ENCODE measurements around the gene EIF4E3. TPM values are rescaled to one million over a fixed set of nuclear protein-coding genes. Genes with fewer than 3 reads are reported as not detected.
A peak's percentile ranks its signal among the peaks of the same experiment; 100 is the strongest.

The EIF4E3 gene
- total RNA-seq, 4 donors from 2014 or later, result 36.2 to 51.9 (median 39.4) TPM

DNA sequence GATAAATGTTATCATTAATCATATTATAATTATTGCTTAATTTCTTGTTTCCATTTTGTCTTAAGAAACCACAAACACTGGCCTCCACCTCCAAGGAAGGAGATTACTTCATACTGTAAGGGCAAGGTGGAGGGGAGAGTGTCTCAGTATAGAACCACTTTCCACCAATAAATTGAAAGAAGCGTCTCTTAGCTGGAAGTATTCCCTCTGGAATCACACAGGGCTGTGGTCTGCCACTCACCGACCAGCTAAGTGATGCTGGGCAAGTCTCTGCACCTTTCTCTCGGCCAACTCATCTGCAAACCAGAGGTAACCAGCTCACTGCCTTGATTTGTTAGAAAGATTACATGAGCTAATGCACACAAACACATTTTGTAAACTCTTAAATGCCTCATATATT, 63.1 kb downstream of the EIF4E3 start:
- intact Hi-C loops (cut with DNase I), result no loop called here
- Histone ChIP-seq H3K27ac (replicated peaks in 1 of 4) (no peak overlapping the region), H3K4me1 (peaks cover 16 to 45% (median 39%) of the 10 kb centered on the region in 4 donors), H3K9me3 (no peaks in the 10 kb centered on the region), H3K36me3 (no peaks in the 10 kb centered on the region), H3K4me3 (no peak overlapping the region), H3K27me3 (no peaks in the 10 kb centered on the region)
- TF ChIP-seq EP300 (IDR thresholded peaks at IDR 0.05) (no peak), CTCF (IDR thresholded peaks at IDR 0.05) (no peak), POLR2AphosphoS5 (IDR thresholded peaks at IDR 0.05) (no peak), POLR2A (IDR thresholded peaks at IDR 0.05; ENCODE audit: low read depth) (no peak)
- peak; percentile 55 for DNase-seq (ENCODE audit: extremely low spot score)
- 93% methylated on average over 3 of the region's 3 CpGs for whole genome bisulfite sequencing

DNA sequence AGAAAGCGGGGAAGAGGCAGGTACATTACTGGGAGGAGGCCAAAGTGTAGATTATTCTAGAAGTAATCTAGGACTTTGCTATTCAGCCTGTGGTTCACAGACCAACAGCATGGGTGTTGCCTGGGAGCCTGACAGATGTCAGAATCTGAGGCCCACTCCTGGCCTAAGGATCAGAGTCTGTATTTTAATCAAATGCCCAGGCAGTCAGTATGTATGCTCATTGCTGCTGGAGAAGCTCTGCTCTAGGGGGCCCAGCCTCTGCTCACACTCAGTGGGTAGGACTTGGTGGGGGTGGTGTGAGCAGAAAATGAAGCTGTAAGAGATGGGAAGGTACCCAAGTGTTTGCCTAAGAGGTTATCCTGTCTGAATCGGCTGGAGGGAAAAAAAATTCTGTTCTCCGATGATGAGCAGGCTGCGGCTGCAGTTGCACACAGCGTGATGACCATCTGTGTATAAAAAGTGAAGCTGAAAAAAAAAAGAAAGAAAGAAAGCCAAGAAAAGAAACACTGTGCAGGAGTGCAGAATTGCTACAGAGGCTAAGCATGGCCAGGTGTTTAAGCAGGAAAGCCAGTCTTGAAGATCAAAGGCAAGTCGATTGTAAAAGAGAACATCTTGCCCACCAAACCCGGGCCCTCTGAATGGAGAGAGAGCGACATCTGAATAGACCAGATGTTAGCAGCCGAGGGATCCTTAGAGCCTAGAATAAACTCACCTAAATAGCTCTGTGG, 65.2 kb downstream of the EIF4E3 start:
- H3K36me3 ChIP-seq, result no peaks in the 10 kb centered on the region
- peak; percentile 78 for DNase-seq (ENCODE audit: extremely low spot score)
- peak overlapping the region; percentile 77 to 85 (median 80) for H3K27ac ChIP-seq (replicated peaks in 1 of 4)
- WGBS, result 55% methylated on average over 9 of the region's 9 CpGs
- no peak for TF ChIP-seq POLR2AphosphoS5 (IDR thresholded peaks at IDR 0.05)
- no peak for TF ChIP-seq CTCF (IDR thresholded peaks at IDR 0.05)
- no peak for TF ChIP-seq POLR2A (IDR thresholded peaks at IDR 0.05; ENCODE audit: low read depth)
- TF ChIP-seq EP300 (IDR thresholded peaks at IDR 0.05), result no peak
- no peaks in the 10 kb centered on the region for H3K27me3 ChIP-seq
- H3K4me1 ChIP-seq, result peaks cover 16 to 48% (median 45%) of the 10 kb centered on the region in 4 donors
- H3K9me3 ChIP-seq, result no peaks in the 10 kb centered on the region
- no peak overlapping the region for H3K4me3 ChIP-seq
- intact Hi-C loops (cut with DNase I), result loop anchor here (10.0 kb wide), 1 partner anchor 1125 kb away; no protein-coding TSS in a partner anchor

- Histone ChIP-seq H3K36me3 (no peaks in the 10 kb centered on the region), H3K4me1 (peaks cover 16 to 58% (median 57%) of the 10 kb centered on the region in 4 donors), H3K9me3 (no peaks in the 10 kb centered on the region), H3K27me3 (no peaks in the 10 kb centered on the region), H3K4me3 (no peak overlapping the region), H3K27ac (replicated peaks in 1 of 4) (peak overlapping the region; percentile 77 to 85 (median 80))
- WGBS, result 49% methylated on average over 12 of the region's 12 CpGs
- intact Hi-C loops (cut with DNase I), result loop anchor here (10.0 kb wide), 1 partner anchor 1123 kb away; no protein-coding TSS in a partner anchor
- TF ChIP-seq POLR2AphosphoS5 (IDR thresholded peaks at IDR 0.05) (peak; percentile 83 to 86), EP300 (IDR thresholded peaks at IDR 0.05) (no peak)
- DNase-seq (ENCODE audit: extremely low spot score), result no peak
Observed at GRCh38 chr3:71657831-71658530, 67.2 kb downstream of the EIF4E3 start.

GRCh38 chr3:71655061-71655460, 70.1 kb downstream of the EIF4E3 start:
- TF ChIP-seq CTCF (IDR thresholded peaks at IDR 0.05) (no peak), POLR2AphosphoS5 (IDR thresholded peaks at IDR 0.05) (no peak), POLR2A (IDR thresholded peaks at IDR 0.05; ENCODE audit: low read depth) (no peak), EP300 (IDR thresholded peaks at IDR 0.05) (no peak)
- Histone ChIP-seq H3K36me3 (no peaks in the 10 kb centered on the region), H3K27ac (replicated peaks in 1 of 4) (no peak overlapping the region), H3K27me3 (no peaks in the 10 kb centered on the region), H3K4me3 (no peak overlapping the region), H3K9me3 (no peaks in the 10 kb centered on the region), H3K4me1 (peaks cover 19 to 61% (median 59%) of the 10 kb centered on the region in 4 donors)
- no peak for DNase-seq (ENCODE audit: extremely low spot score)
- 96% methylated on average over 8 of the region's 8 CpGs for WGBS
- intact Hi-C loops (cut with DNase I), result loop anchor here (10.0 kb wide), 1 partner anchor 1120 kb away; no protein-coding TSS in a partner anchor

GRCh38 chr3:71653414-71653807, 71.8 kb downstream of the EIF4E3 start:
- TF ChIP-seq EP300 (IDR thresholded peaks at IDR 0.05), result no peak
- TF ChIP-seq CTCF (IDR thresholded peaks at IDR 0.05), result no peak
- no peak for TF ChIP-seq POLR2A (IDR thresholded peaks at IDR 0.05; ENCODE audit: low read depth)
- no peaks in the 10 kb centered on the region for H3K9me3 ChIP-seq
- H3K4me1 ChIP-seq, result peaks cover 13 to 44% (median 43%) of the 10 kb centered on the region in 4 donors
- no peaks in the 10 kb centered on the region for H3K27me3 ChIP-seq
- peak overlapping the region; percentile 36 to 60 (median 50) for H3K27ac ChIP-seq (replicated peaks in 1 of 4)
- 61% methylated on average over 6 of the region's 6 CpGs for WGBS
- no peak overlapping the region for H3K4me3 ChIP-seq
- intact Hi-C loops (cut with DNase I), result loop anchor here (5.0 to 10.0 kb wide), 2 partner anchors 346 to 1119 kb away; no protein-coding TSS in a partner anchor
- H3K36me3 ChIP-seq, result no peaks in the 10 kb centered on the region
- no peak for DNase-seq (ENCODE audit: extremely low spot score)

Measured in esophagus muscularis mucosa (tissue), 4 donors.